Adipose tissue (tissue), 3 donors: ENCODE data around the gene PLXNA2. TPM values are rescaled to one million over a fixed set of nuclear protein-coding genes. Genes with fewer than 3 reads are reported as not detected.

Experiments
- H3K27ac ChIP-seq: one replicate; pipeline ENCODE4 v1.5.1; 2013; ENCODE audit warnings: low read depth, low read length
- WGBS, 3 donors: extraction: QIAGEN DNeasy Blood & Tissue Kit; methylation state at CpG; one replicate each; pipeline ENCODE4 v1.1.7; 2013; 5-methylcytosine and 5-hydroxymethylcytosine counted together
- polyA plus RNA-seq, 3 donors: library from polyadenylated mRNA; stranded (reverse); fragments of 200-250 nt; gene quantifications; one replicate each; pipeline ENCODE4 v1.2.3, GENCODE V29; 2013
- donor health status: healthy with polysubstance abuse.
- donor health status: Bipolar disorder and iron deficiency.
- donor health status: healthy.

The PLXNA2 gene
- polyA plus RNA-seq, 3 donors: 8.1 to 48.7 (median 14.0) TPM

GRCh38 chr1:208103597-208104513 lies 140.3 kb downstream of the PLXNA2 start:
- no peak overlapping the region for H3K27ac ChIP-seq

GRCh38 chr1:208101661-208102431 lies 142.3 kb downstream of the PLXNA2 start:
- no peak overlapping the region for H3K27ac ChIP-seq
- WGBS, 3 donors: 43 to 70% (median 61%) methylated on average over 11 of the region's 11 CpGs

More at GRCh38 chr1:208103597-208104513, 140.3 kb downstream of the PLXNA2 start:
- 83 to 93% (median 92%) methylated on average over 7 of the region's 7 CpGs for WGBS, 3 donors

- WGBS, 3 donors: 74 to 84% (median 80%) methylated on average over 5 of the region's 5 CpGs
- no peak overlapping the region for H3K27ac ChIP-seq
Measured at GRCh38 chr1:208100906-208101305, 143.3 kb downstream of the PLXNA2 start.

GRCh38 chr1:208100106-208100505 lies 144.1 kb downstream of the PLXNA2 start:
- H3K27ac ChIP-seq: no peak overlapping the region
- 58 to 71% (median 71%) methylated on average over 4 of the region's 4 CpGs for WGBS, 3 donors

GRCh38 chr1:208098773-208099172 lies 145.4 kb downstream of the PLXNA2 start:
- no peak overlapping the region for H3K27ac ChIP-seq
- 77 to 93% (median 92%) methylated on average over 7 of the region's 7 CpGs for WGBS, 3 donors

GRCh38 chr1:208093754-208094719 lies 150.1 kb downstream of the PLXNA2 start:
- 51 to 54% (median 51%) methylated on average over 4 of the region's 4 CpGs for WGBS, 3 donors
- no peak overlapping the region for H3K27ac ChIP-seq

- no peak overlapping the region for H3K27ac ChIP-seq
- 63 to 92% (median 77%) methylated on average over 3 of the region's 3 CpGs for WGBS, 3 donors
Measured at GRCh38 chr1:208093046-208093445, 151.1 kb downstream of the PLXNA2 start.

- 74 to 77% (median 76%) methylated on average over 9 of the region's 9 CpGs for WGBS, 3 donors
- no peak overlapping the region for H3K27ac ChIP-seq
Measured at GRCh38 chr1:208090388-208091301, 153.5 kb downstream of the PLXNA2 start.

GRCh38 chr1:208089761-208090370 lies 154.3 kb downstream of the PLXNA2 start:
- no peak overlapping the region for H3K27ac ChIP-seq
- 37 to 73% (median 48%) methylated on average over 6 of the region's 6 CpGs for WGBS, 3 donors

- no peak overlapping the region for H3K27ac ChIP-seq
- WGBS, 3 donors: 59 to 76% (median 73%) methylated on average over 1 of the region's 1 CpG
Measured at GRCh38 chr1:208089149-208089548, 155.0 kb downstream of the PLXNA2 start.

GRCh38 chr1:208088319-208088718 lies 155.9 kb downstream of the PLXNA2 start:
- 90 to 92% (median 91%) methylated on average over 4 of the region's 4 CpGs for WGBS, 3 donors
- no peak overlapping the region for H3K27ac ChIP-seq

- WGBS, 3 donors: 81 to 92% (median 83%) methylated on average over 6 of the region's 6 CpGs
Measured at GRCh38 chr1:208085655-208086515, 158.3 kb downstream of the PLXNA2 start.

GRCh38 chr1:208084764-208085163 lies 159.4 kb downstream of the PLXNA2 start:
- H3K27ac ChIP-seq: no peak overlapping the region
- WGBS, 3 donors: 89 to 95% (median 94%) methylated on average over 7 of the region's 7 CpGs

More at GRCh38 chr1:208085655-208086515, 158.3 kb downstream of the PLXNA2 start:
- no peak overlapping the region for H3K27ac ChIP-seq

- H3K27ac ChIP-seq: no peak overlapping the region
- WGBS, 3 donors: 92 to 95% (median 94%) methylated on average over 16 of the region's 16 CpGs
Measured at GRCh38 chr1:208084220-208084619, 160.0 kb downstream of the PLXNA2 start.

- H3K27ac ChIP-seq: no peak overlapping the region
- WGBS, 3 donors: 95 to 97% (median 96%) methylated on average over 2 of the region's 2 CpGs
Measured at GRCh38 chr1:208083715-208084085, 160.5 kb downstream of the PLXNA2 start.
